WTC11 (cell line): Measurements from ENCODE around the gene STK26. TPM values are rescaled to one million over a fixed set of nuclear protein-coding genes. Genes with fewer than 3 reads are reported as not detected.

ENCODE experiments used
- ATAC-seq: fragments of 200-7000 bp; cut with Tn5 transposase; 2 replicates; pipeline ENCODE4 v1.10.0; 2021; ENCODE audit warnings: mild to moderate bottlenecking, moderate library complexity
- CTCF ChIA-PET: fragments of 300-600 bp; sonication (Branson Sonifier 250); formaldehyde crosslinking; loops from one replicate; lab custom pipeline; 2021; ENCODE audit warnings: antibody characterized with exemption; lab: Charles Lee
- POLR2A ChIA-PET: fragments of 350-600 bp; sonication (Branson Sonifier 250); formaldehyde crosslinking; loops from one replicate; lab custom pipeline; 2021; ENCODE audit warnings: antibody characterized with exemption; lab: Charles Lee
- DNase-seq: peaks from one replicate; pipeline ENCODE4 v3.0.0; 2021; ENCODE audit warnings: low spot score
- H3K27ac Mint-ChIP-seq: 2 replicates; pipeline ENCODE4 v1.8.0; 2021; ENCODE audit warnings: mixed read lengths
- H3K27me3 Mint-ChIP-seq: 2 replicates; pipeline ENCODE4 v1.8.0; 2021; ENCODE audit warnings: low read depth, mild to moderate bottlenecking, moderate library complexity, mixed read lengths
- H3K36me3 Mint-ChIP-seq: 2 replicates; pipeline ENCODE4 v1.8.0; 2021; ENCODE audit warnings: mixed read lengths
- H3K4me1 Mint-ChIP-seq: 2 replicates; pipeline ENCODE4 v1.8.0; 2022; ENCODE audit warnings: mixed read lengths
- H3K4me3 Mint-ChIP-seq: 2 replicates; pipeline ENCODE4 v1.8.0; 2021; ENCODE audit warnings: mild to moderate bottlenecking, moderate library complexity, mixed read lengths
- H3K9me3 Mint-ChIP-seq: 2 replicates; pipeline ENCODE4 v1.8.0; 2021; ENCODE audit warnings: mixed read lengths
- CBFB ChIP-seq: sonication (generic); formaldehyde crosslinking; IDR thresholded peaks from 2 replicates; pipeline ENCODE4 v1.8.1; 2022; ENCODE audit warnings: mild to moderate bottlenecking, low read depth, missing genetic modification reagents
- ELF4 ChIP-seq: sonication (generic); formaldehyde crosslinking; IDR thresholded peaks from 2 replicates; pipeline ENCODE4 v1.8.1; 2022; ENCODE audit warnings: low read depth, mild to moderate bottlenecking, moderate library complexity, missing genetic modification reagents
- NFE2L1 ChIP-seq: sonication (generic); formaldehyde crosslinking; IDR thresholded peaks from 2 replicates; pipeline ENCODE4 v1.8.1; 2023; ENCODE audit warnings: missing genetic modification reagents
- TCF7 ChIP-seq: sonication (generic); formaldehyde crosslinking; IDR thresholded peaks from 2 replicates; pipeline ENCODE4 v1.8.0; 2022; ENCODE audit warnings: mild to moderate bottlenecking, low read depth, missing genetic modification reagents, moderate library complexity
- TEAD1 ChIP-seq: sonication (generic); formaldehyde crosslinking; IDR thresholded peaks from 2 replicates; pipeline ENCODE4 v1.8.0; 2022; ENCODE audit warnings: mild to moderate bottlenecking, missing genetic modification reagents
- TEAD4 ChIP-seq: sonication (generic); formaldehyde crosslinking; IDR thresholded peaks from 2 replicates; pipeline ENCODE4 v1.8.0; 2022; ENCODE audit warnings: mild to moderate bottlenecking, missing genetic modification reagents
- ZNF423 ChIP-seq: fragments of 250-450 bp; sonication (Bioruptor Pico); IDR thresholded peaks from 2 replicates; pipeline ENCODE4 v2.1.2; 2022; ENCODE audit warnings: mild to moderate bottlenecking, moderate library complexity
- ZNF671 ChIP-seq: fragments of 250-450 bp; sonication (Bioruptor Pico); IDR thresholded peaks from 2 replicates; pipeline ENCODE4 v1.8.0; 2021; ENCODE audit warnings: mild to moderate bottlenecking
- total RNA-seq: library from RNA; stranded (reverse); gene quantifications from 3 replicates; pipeline ENCODE4 v1.2.3, GENCODE V29; 2021
- TF ChIP-seq, protein P1 (sequence below): sonication (generic); formaldehyde crosslinking; IDR thresholded peaks from 2 replicates; pipeline ENCODE4 v1.8.1; 2022; ENCODE audit warnings: mild to moderate bottlenecking, missing genetic modification reagents, moderate library complexity, borderline replicate concordance
- TF ChIP-seq, protein P2 (sequence below): sonication (generic); formaldehyde crosslinking; IDR thresholded peaks from 2 replicates; pipeline ENCODE4 v1.8.0; 2022; ENCODE audit warnings: mild to moderate bottlenecking, missing genetic modification reagents
- TF ChIP-seq, protein P3 (sequence below): sonication (generic); formaldehyde crosslinking; IDR thresholded peaks from 2 replicates; pipeline ENCODE4 v1.8.1; 2022; ENCODE audit warnings: mild to moderate bottlenecking, moderate library complexity, missing genetic modification reagents
- TF ChIP-seq, protein P4 (sequence below): sonication (generic); formaldehyde crosslinking; IDR thresholded peaks from 2 replicates; pipeline ENCODE4 v1.8.0; 2023; ENCODE audit warnings: missing genetic modification reagents
- TF ChIP-seq, protein P5 (sequence below): sonication (generic); formaldehyde crosslinking; conservative IDR thresholded peaks from 2 replicates; pipeline ENCODE4 v1.8.1; 2023; ENCODE audit warnings: mild to moderate bottlenecking, low read depth, missing genetic modification reagents, moderate library complexity
- TF ChIP-seq, protein P6 (sequence below): sonication (generic); formaldehyde crosslinking; IDR thresholded peaks from 2 replicates; pipeline ENCODE4 v1.8.0; 2022; ENCODE audit warnings: mild to moderate bottlenecking, missing genetic modification reagents
- TF ChIP-seq, protein P7 (sequence below): fragments of 200-600 bp; IDR thresholded peaks from 2 replicates; pipeline ENCODE4 v1.8.0; 2022; ENCODE audit warnings: antibody characterized with exemption
- TF ChIP-seq, protein P8 (sequence below): sonication (generic); formaldehyde crosslinking; IDR thresholded peaks from 2 replicates; pipeline ENCODE4 v1.8.0; 2022; ENCODE audit warnings: mild to moderate bottlenecking, missing genetic modification reagents
- TF ChIP-seq, protein P9 (sequence below): sonication (generic); formaldehyde crosslinking; IDR thresholded peaks from 2 replicates; pipeline ENCODE4 v1.8.1; 2023; ENCODE audit warnings: mild to moderate bottlenecking, missing genetic modification reagents
- TF ChIP-seq, protein P10 (sequence below): sonication (generic); formaldehyde crosslinking; IDR thresholded peaks from 2 replicates; pipeline ENCODE4 v1.8.1; 2022; ENCODE audit warnings: low read depth, mild to moderate bottlenecking, moderate library complexity, missing genetic modification reagents, borderline replicate concordance
- TF ChIP-seq, protein P11 (sequence below): sonication (generic); formaldehyde crosslinking; IDR thresholded peaks from 2 replicates; pipeline ENCODE4 v1.8.0; 2023; ENCODE audit warnings: mild to moderate bottlenecking, missing genetic modification reagents

The STK26 gene
- total RNA-seq, 1 experiment from 2014 or later = 77.6 TPM

DNA sequence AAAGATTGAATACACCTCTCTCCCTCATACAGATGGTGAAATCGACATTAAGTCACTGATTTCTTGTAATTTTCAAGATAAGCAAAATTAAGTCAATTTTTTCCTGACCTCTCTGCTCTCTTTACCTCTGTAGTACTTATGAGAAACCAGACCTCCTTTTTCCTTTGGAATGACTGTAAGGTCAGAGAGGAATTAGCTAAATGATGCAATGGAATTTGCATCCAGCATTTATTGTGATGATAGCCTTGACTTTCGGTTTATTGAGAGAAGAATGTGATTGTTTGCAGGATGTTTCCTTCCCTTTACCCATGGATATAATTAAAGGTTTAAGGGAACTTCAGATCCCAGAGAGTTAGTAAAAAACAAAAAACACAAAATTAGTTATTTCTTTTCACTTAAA is 22.4 kb downstream of the STK26 start (continued):
- TF ChIP-seq, protein P1, sequence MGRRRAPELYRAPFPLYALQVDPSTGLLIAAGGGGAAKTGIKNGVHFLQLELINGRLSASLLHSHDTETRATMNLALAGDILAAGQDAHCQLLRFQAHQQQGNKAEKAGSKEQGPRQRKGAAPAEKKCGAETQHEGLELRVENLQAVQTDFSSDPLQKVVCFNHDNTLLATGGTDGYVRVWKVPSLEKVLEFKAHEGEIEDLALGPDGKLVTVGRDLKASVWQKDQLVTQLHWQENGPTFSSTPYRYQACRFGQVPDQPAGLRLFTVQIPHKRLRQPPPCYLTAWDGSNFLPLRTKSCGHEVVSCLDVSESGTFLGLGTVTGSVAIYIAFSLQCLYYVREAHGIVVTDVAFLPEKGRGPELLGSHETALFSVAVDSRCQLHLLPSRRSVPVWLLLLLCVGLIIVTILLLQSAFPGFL = no peak
- TF ChIP-seq, protein P2, sequence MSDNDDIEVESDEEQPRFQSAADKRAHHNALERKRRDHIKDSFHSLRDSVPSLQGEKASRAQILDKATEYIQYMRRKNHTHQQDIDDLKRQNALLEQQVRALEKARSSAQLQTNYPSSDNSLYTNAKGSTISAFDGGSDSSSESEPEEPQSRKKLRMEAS = no peak
- TF ChIP-seq, protein P3, sequence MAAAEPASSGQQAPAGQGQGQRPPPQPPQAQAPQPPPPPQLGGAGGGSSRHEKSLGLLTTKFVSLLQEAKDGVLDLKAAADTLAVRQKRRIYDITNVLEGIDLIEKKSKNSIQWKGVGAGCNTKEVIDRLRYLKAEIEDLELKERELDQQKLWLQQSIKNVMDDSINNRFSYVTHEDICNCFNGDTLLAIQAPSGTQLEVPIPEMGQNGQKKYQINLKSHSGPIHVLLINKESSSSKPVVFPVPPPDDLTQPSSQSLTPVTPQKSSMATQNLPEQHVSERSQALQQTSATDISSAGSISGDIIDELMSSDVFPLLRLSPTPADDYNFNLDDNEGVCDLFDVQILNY (CRISPR knock-in tag) = no peak
- TF ChIP-seq TEAD4 (CRISPR knock-in tag) = no peak
- no peak for TF ChIP-seq NFE2L1 (CRISPR knock-in tag)
- no peak for TF ChIP-seq ZNF671 (CRISPR knock-in tag)
- TF ChIP-seq, protein P4, sequence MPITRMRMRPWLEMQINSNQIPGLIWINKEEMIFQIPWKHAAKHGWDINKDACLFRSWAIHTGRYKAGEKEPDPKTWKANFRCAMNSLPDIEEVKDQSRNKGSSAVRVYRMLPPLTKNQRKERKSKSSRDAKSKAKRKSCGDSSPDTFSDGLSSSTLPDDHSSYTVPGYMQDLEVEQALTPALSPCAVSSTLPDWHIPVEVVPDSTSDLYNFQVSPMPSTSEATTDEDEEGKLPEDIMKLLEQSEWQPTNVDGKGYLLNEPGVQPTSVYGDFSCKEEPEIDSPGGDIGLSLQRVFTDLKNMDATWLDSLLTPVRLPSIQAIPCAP (CRISPR knock-in tag) = no peak

DNA sequence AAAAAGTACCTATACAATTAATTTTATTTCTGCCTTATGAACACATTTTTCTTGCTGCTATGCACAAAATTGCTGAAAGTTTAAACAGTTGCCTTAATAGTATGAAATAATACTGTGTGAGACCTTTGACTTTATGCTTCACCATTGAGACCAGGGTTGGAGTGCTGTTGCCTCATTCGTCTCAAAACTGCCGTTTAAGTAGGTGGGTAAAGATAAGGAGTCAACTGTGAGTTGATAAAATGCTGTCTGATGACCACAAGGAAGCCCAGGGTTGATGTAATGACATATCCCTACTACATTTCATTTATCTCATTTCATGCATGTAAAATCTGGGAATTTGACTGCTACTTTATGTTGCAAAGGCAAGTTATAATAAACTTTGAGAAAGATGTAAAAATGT is 23.4 kb downstream of the STK26 start:
- Mint-ChIP-seq H3K4me1 (peaks cover 42% of the 10 kb centered on the region), H3K36me3 (no peaks in the 10 kb centered on the region), H3K27ac (no peak overlapping the region), H3K4me3 (no peak overlapping the region), H3K9me3 (no peaks in the 10 kb centered on the region), H3K27me3 (no peaks in the 10 kb centered on the region)
- ATAC-seq (no peak), DNase-seq (no peak)
- ChIA-PET POLR2A (no interaction called here), CTCF (interaction anchor here (1.3 kb wide), 1 partner anchor 46 kb away, joined by 3 read pairs; no protein-coding TSS in a partner anchor)
- TF ChIP-seq, protein P5, sequence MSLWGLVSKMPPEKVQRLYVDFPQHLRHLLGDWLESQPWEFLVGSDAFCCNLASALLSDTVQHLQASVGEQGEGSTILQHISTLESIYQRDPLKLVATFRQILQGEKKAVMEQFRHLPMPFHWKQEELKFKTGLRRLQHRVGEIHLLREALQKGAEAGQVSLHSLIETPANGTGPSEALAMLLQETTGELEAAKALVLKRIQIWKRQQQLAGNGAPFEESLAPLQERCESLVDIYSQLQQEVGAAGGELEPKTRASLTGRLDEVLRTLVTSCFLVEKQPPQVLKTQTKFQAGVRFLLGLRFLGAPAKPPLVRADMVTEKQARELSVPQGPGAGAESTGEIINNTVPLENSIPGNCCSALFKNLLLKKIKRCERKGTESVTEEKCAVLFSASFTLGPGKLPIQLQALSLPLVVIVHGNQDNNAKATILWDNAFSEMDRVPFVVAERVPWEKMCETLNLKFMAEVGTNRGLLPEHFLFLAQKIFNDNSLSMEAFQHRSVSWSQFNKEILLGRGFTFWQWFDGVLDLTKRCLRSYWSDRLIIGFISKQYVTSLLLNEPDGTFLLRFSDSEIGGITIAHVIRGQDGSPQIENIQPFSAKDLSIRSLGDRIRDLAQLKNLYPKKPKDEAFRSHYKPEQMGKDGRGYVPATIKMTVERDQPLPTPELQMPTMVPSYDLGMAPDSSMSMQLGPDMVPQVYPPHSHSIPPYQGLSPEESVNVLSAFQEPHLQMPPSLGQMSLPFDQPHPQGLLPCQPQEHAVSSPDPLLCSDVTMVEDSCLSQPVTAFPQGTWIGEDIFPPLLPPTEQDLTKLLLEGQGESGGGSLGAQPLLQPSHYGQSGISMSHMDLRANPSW = no peak
- TF ChIP-seq, protein P6, sequence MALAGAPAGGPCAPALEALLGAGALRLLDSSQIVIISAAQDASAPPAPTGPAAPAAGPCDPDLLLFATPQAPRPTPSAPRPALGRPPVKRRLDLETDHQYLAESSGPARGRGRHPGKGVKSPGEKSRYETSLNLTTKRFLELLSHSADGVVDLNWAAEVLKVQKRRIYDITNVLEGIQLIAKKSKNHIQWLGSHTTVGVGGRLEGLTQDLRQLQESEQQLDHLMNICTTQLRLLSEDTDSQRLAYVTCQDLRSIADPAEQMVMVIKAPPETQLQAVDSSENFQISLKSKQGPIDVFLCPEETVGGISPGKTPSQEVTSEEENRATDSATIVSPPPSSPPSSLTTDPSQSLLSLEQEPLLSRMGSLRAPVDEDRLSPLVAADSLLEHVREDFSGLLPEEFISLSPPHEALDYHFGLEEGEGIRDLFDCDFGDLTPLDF (CRISPR knock-in tag) = no peak
- no peak for TF ChIP-seq TEAD1
- no peak for TF ChIP-seq ELF4 (CRISPR knock-in tag)
- TF ChIP-seq NFE2L1 (CRISPR knock-in tag) = no peak
- TF ChIP-seq ZNF423 = no peak
- TF ChIP-seq, protein P7, sequence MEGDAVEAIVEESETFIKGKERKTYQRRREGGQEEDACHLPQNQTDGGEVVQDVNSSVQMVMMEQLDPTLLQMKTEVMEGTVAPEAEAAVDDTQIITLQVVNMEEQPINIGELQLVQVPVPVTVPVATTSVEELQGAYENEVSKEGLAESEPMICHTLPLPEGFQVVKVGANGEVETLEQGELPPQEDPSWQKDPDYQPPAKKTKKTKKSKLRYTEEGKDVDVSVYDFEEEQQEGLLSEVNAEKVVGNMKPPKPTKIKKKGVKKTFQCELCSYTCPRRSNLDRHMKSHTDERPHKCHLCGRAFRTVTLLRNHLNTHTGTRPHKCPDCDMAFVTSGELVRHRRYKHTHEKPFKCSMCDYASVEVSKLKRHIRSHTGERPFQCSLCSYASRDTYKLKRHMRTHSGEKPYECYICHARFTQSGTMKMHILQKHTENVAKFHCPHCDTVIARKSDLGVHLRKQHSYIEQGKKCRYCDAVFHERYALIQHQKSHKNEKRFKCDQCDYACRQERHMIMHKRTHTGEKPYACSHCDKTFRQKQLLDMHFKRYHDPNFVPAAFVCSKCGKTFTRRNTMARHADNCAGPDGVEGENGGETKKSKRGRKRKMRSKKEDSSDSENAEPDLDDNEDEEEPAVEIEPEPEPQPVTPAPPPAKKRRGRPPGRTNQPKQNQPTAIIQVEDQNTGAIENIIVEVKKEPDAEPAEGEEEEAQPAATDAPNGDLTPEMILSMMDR = no peak
- TF ChIP-seq, protein P8, sequence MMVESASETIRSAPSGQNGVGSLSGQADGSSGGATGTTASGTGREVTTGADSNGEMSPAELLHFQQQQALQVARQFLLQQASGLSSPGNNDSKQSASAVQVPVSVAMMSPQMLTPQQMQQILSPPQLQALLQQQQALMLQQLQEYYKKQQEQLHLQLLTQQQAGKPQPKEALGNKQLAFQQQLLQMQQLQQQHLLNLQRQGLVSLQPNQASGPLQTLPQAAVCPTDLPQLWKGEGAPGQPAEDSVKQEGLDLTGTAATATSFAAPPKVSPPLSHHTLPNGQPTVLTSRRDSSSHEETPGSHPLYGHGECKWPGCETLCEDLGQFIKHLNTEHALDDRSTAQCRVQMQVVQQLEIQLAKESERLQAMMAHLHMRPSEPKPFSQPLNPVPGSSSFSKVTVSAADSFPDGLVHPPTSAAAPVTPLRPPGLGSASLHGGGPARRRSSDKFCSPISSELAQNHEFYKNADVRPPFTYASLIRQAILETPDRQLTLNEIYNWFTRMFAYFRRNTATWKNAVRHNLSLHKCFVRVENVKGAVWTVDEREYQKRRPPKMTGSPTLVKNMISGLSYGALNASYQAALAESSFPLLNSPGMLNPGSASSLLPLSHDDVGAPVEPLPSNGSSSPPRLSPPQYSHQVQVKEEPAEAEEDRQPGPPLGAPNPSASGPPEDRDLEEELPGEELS (CRISPR knock-in tag) = no peak
- TF ChIP-seq CBFB (CRISPR knock-in tag) = no peak
- TF ChIP-seq, protein P9, sequence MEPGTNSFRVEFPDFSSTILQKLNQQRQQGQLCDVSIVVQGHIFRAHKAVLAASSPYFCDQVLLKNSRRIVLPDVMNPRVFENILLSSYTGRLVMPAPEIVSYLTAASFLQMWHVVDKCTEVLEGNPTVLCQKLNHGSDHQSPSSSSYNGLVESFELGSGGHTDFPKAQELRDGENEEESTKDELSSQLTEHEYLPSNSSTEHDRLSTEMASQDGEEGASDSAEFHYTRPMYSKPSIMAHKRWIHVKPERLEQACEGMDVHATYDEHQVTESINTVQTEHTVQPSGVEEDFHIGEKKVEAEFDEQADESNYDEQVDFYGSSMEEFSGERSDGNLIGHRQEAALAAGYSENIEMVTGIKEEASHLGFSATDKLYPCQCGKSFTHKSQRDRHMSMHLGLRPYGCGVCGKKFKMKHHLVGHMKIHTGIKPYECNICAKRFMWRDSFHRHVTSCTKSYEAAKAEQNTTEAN (CRISPR knock-in tag) = no peak
- TF ChIP-seq, protein P10, sequence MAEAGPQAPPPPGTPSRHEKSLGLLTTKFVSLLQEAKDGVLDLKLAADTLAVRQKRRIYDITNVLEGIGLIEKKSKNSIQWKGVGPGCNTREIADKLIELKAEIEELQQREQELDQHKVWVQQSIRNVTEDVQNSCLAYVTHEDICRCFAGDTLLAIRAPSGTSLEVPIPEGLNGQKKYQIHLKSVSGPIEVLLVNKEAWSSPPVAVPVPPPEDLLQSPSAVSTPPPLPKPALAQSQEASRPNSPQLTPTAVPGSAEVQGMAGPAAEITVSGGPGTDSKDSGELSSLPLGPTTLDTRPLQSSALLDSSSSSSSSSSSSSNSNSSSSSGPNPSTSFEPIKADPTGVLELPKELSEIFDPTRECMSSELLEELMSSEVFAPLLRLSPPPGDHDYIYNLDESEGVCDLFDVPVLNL (CRISPR knock-in tag) = no peak
- TF ChIP-seq TCF7 (CRISPR knock-in tag) = no peak
- TF ChIP-seq, protein P11, sequence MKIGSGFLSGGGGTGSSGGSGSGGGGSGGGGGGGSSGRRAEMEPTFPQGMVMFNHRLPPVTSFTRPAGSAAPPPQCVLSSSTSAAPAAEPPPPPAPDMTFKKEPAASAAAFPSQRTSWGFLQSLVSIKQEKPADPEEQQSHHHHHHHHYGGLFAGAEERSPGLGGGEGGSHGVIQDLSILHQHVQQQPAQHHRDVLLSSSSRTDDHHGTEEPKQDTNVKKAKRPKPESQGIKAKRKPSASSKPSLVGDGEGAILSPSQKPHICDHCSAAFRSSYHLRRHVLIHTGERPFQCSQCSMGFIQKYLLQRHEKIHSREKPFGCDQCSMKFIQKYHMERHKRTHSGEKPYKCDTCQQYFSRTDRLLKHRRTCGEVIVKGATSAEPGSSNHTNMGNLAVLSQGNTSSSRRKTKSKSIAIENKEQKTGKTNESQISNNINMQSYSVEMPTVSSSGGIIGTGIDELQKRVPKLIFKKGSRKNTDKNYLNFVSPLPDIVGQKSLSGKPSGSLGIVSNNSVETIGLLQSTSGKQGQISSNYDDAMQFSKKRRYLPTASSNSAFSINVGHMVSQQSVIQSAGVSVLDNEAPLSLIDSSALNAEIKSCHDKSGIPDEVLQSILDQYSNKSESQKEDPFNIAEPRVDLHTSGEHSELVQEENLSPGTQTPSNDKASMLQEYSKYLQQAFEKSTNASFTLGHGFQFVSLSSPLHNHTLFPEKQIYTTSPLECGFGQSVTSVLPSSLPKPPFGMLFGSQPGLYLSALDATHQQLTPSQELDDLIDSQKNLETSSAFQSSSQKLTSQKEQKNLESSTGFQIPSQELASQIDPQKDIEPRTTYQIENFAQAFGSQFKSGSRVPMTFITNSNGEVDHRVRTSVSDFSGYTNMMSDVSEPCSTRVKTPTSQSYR (CRISPR knock-in tag) = no peak
